Lower leg skin (tissue), 3 donors: ENCODE data around the gene ELL3.

Source experiments
- CTCF ChIP-seq, 3 donors: fragments of 450-650 bp; IDR thresholded peaks; one replicate each; pipeline ENCODE4 v1.5.1; 2016; ENCODE audit warnings: antibody characterized with exemption in 3 of 3, mild to moderate bottlenecking in 3 of 3, moderate library complexity in 2 of 3
- POLR2A ChIP-seq, 2 donors: fragments of 450-650 bp; IDR thresholded peaks; one replicate each; pipeline ENCODE4 v1.6.1; 2016 to 2017; ENCODE audit warnings: antibody characterized with exemption in 2 of 2, mild to moderate bottlenecking in 1 of 2, moderate library complexity in 1 of 2

- no peak for TF ChIP-seq CTCF (IDR thresholded peaks at IDR 0.05)
- TF ChIP-seq POLR2A (IDR thresholded peaks at IDR 0.05), result no peak
These were observed 19.2 kb upstream of the ELL3 start for GRCh38 chr15:43795997-43796396.
